Lower leg skin (tissue), 3 donors: ENCODE measurements around the gene NAA10.

Experiments used
- CTCF ChIP-seq, 3 donors: fragments of 450-650 bp; IDR thresholded peaks; one replicate each; pipeline ENCODE4 v1.5.1; 2016; ENCODE audit warnings: antibody characterized with exemption in 3 of 3, mild to moderate bottlenecking in 3 of 3, moderate library complexity in 2 of 3
- POLR2A ChIP-seq, 2 donors: fragments of 450-650 bp; IDR thresholded peaks; one replicate each; pipeline ENCODE4 v1.6.1; 2016 to 2017; ENCODE audit warnings: antibody characterized with exemption in 2 of 2, mild to moderate bottlenecking in 1 of 2, moderate library complexity in 1 of 2

DNA sequence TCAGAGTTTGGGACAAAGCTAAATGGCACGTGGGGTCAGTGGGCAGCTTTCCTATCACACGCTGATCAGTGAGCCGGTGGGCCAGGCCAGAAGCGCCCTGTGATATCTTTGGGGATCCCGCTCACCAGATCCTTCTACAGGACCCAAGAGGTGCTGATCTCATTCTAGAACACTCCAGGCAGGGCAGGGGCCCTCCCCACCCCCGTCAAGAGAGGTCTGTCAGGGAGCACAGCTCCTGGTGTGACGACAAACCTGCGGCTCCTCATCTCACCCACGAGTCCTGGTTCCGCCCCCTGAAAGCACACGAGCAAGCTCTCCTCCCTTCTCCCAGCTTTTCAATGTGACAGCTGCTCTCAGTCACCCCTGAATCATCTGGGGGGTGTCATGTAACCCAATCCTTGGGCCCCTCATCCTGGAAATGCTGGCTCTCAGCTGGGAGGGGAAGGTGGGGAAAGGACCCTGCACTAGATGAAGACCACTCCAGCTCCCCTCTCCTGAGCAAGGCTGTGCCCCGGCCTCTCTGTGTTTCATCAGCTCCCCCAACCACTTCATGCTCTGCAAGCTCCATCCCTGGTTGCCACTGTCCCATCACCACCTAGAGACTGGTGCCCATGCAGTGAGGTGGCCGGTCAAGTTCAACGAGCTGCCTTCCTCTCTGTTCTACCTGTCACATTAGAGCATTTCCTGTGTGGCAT, 32.2 kb upstream of the NAA10 start:
- TF ChIP-seq CTCF (IDR thresholded peaks at IDR 0.05) (no peak), POLR2A (IDR thresholded peaks at IDR 0.05) (no peak)
